ENCODE data around the gene AP4S1.
"Not testable (repeated sequence)": the region's sequence is repeated elsewhere in the genome, so short reads cannot be mapped to it uniquely, and the experiment has no call there.

The AP4S1 gene

DNA sequence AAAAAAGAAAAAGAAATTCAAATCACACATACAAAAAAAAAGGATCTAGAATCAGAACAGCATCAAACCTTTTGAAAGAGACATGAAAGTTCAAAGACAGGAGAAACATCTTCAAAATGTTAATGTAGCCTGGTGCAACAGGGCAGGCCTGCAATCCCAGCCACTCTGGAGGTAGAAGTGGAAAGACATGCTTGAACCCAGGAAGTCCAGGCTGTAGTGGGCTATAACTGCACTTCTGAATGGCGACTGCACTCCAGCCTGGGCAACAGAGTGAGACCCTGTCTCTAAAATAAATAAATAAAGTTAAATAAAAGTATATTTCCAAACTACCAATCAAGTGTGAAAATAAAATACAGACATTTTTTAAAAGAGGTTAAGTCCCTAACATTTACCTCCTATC lies 18.7 kb upstream of the AP4S1 start:
- DNase-seq (ENCODE audit: low spot score): no peak

DNA sequence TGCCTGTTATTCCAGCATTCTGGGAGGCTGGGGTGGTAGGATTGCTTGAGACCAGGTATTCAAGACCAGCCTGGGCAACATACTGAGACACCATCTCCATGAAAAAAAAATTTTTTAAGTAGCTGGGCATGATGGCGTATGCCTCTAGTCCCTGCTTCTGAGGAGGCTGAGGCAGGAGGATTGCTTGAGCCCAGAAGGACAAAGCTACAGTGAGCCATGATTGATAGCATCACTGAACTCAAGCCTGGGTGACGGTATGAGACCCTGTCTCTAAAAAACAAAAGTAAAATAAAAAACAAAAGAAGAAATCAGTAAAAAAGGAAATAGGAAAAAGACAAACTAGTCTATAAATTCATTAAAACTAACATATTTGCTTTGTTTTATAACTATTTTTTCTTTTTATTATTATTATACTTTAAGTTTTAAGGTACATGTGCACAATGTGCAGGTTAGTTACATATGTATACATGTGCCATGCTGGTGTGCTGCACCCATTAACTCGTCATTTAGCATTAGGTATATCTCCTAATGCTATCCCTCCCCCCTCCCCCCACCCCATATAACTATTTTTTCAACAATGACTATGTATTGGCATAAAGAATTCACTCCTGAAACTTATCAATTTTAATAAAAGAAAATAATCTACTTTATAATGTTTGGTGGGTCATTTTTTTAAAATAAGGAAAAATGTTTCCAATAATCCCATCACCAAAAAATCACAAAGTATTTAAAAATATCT lies 15.4 kb upstream of the AP4S1 start:
- no peak for DNase-seq (ENCODE audit: low spot score)

DNA sequence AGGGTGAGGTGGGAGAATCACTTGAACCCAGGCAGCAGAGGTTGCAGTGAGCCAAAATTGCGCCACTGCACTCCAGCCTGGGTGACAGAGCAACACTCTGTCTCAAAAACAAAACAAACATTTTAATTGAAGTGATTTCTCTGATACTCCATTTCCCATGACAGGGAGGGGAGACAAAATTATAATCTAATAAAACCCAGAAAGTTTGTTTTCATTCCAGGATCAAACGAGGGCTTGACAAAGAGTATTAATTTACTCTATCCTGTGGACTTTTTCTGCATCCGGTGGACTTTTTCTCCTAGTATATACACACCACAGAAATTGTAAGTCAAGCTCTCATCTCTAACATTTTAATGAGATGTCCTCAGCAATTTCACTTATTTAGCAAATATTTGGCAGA lies 14.5 kb upstream of the AP4S1 start:
- no peak for DNase-seq (ENCODE audit: low spot score)

DNA sequence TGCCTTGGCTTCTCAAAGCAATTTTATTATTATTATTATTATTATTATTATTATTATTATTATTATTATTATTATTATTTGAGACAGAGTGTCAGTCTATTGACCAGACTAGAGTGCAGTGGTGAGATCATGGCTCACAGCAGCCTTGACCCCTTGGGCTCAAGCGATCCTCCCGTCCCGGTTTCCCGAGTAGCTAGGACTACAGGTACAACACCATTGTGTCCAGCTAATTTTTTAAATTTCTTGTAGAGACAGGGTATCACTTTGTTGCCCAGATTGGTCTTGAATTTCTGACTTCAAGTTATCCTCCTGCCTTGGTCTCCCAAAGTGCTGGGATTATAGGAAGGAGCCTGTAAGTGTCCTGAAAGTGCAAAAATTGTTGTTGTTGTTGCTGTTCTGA lies 11.6 kb upstream of the AP4S1 start:
- no peak for DNase-seq (ENCODE audit: low spot score)

DNA sequence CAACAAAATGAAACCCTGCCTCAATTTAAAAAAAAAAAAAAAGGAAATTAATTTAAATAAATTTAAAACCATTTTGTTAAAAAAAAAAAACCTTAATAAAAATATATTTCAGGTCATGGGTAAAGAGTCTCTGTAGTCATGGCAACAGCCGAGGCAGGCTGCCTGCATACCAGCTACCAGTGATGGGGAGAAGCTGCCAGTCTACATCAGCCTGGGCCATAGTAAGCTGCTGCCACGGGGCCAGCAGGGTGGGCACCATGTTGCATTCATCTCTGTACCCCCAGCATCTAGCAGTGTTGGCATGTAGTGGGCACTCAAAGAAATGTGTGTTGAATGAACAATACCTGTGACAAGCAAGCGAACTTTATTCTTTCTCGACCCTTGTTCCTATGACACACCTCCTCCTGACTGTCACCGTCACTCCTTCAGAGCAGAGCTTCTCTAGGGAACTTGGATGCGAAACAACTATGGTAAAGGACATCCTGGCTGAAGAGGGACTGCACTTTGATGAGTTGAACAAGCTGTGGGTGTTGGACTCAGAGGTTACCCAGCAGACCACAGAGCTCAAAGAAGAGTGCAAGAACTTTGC lies 7.3 kb upstream of the AP4S1 start:
- DNase-seq (ENCODE audit: low spot score): no peak

DNA sequence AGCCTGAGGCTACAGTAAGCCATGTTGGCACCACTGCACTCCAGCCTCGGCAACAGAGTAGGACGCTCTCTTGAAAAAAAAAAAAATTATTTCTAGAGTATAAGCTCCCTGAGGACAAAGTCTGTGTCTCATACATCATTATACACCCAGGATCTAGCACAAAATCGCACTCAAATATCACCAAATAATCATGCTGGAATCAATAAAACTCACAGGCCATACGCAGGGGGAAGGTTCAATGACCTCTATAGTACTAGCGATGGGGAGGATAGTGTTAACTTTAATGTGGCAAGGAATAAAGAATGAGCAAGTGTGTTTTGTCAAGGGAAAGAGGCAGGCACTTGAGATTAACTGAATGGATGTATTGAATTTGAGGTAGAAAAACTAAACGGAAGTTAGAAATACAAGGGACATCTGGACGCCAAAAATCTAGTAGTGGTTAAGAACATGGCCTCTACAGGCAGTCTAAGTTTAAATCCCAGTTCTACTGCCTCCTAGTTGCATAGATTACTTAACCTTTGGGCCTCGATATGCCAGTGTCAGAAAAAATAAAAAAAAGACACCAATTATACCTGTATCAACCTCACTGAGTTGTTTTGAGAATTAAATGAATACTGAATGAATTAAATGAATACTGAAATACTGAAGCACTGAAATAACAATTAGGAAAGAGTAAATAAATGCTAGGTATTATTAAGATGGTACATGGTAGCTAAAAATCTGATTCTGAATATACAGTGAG lies 4.4 kb upstream of the AP4S1 start:
- no peak for DNase-seq (ENCODE audit: low spot score)

DNA sequence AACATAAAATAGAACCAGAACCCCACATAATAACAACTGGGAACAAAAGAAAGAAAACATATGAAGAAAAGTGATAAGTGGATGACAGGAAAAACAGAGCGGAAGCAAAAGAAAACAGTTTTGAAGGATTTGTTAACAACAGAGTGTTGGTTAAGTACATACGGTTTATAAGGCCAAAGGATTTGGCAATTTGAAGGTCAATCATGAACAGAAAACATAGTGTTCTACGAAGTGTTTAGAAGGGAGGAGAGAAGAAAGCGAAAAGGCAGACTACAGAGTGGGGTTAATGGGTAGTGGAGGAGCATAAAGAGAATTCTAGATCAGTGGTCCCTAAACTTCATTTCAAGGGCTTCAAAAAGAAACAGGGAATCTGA lies 3.9 kb upstream of the AP4S1 start:
- no peak for DNase-seq (ENCODE audit: low spot score)

DNA sequence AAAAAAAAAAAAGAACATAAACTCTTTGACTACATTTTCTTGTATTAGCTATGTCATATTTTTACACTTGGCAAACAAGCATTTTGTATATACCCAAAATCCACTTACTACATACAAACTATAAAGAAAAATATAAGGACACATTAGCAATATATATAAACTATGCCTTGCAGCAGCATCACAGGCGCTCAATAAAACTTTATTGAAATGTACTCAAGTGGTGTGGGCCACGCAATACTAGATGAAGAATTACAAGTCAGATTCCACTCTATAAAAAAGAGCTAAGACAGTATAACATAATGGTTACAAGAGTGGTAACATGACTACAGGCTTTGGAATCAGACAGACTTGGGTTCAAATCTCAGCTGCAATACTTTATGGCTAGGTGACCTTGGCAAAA lies 3.1 kb upstream of the AP4S1 start:
- no peak for DNase-seq (ENCODE audit: low spot score)

DNA sequence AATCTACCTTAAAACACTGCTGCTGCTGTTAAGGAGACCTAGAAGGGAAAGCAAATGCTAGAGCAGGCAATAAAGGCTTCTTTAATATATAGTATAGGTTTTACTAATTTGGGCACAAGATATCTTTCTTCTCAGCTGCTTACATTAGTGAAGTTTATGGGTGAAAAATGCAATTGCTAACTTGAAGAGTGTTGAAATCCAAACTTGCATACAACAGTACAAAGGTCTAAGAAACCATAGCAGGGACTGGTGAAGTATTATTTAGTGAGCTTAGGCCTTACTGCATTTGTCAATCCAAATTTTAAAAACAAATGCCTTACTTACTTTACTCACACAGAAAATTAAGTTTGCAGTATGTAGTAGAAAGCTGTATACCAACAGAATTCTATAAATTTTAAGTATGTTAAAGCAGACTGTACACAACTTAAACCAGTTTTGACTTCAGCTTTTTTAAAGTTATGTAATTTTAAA lies 1.4 kb upstream of the AP4S1 start:
- peak; percentile 40 for DNase-seq (ENCODE audit: low spot score)

DNA sequence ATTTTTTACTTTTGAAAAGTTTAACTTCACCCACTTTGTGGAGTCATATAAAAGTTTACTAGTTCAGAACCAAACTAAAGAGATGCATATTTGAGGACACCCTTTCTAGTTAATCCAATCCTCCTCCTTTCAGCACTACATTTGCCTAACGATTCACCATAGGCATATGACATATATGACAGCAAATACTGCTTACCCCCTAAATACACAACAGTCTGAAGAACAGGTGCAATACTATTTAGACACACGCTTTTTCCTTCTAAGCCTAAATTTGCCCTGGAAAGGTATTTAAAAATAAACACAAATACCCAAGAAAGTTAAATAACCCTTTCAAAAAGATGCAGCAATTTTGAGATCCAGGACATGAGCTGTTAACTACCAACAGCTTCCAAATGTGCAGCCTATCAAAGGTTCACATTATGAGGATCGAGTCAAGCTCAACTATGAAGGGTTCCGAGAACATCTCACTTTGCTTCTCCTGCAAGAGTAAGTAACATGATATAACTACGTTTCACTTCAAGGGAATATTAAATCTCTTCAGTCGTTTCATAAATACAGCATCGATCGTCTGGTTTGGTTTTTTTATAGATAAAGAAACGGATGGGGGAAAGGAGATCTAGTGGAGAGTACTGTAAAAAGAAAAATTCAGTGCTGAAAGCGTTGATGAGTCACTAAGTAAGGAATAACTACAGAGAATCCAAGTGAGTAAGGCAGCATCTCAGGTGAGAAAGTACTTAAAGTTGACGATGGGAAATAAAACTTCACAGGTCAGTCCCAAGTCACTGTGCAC lies 677 bp upstream of the AP4S1 start:
- DNase-seq (ENCODE audit: low spot score): peak; percentile 64

DNA sequence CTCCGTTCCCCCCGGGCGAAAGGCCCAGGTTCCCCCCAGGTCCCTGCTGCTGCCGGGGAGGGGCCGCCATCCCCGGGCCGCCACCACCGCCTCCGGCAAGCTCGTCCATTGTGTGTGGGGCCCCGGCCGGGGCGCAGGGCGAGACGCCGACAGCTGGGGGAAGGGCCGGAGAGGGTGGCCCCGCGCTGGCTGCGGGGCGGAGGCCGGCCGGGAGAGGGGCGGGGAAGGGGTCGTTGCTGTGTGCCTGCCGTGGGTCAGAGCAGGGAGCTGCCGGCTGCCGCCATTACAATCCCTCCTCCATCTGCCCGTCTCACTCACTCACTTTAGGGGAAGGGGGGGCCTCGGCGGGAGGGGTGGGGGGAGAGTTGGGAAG lies 614 bp downstream of the AP4S1 start, which contains the start of gene STRN3:
Gene STRN3 (minus strand): TSS at position 303 of the 373 bp plus-strand sequence. CDS start 194 bp downstream, at position 109.
- DNase-seq (ENCODE audit: low spot score): no peak

DNA sequence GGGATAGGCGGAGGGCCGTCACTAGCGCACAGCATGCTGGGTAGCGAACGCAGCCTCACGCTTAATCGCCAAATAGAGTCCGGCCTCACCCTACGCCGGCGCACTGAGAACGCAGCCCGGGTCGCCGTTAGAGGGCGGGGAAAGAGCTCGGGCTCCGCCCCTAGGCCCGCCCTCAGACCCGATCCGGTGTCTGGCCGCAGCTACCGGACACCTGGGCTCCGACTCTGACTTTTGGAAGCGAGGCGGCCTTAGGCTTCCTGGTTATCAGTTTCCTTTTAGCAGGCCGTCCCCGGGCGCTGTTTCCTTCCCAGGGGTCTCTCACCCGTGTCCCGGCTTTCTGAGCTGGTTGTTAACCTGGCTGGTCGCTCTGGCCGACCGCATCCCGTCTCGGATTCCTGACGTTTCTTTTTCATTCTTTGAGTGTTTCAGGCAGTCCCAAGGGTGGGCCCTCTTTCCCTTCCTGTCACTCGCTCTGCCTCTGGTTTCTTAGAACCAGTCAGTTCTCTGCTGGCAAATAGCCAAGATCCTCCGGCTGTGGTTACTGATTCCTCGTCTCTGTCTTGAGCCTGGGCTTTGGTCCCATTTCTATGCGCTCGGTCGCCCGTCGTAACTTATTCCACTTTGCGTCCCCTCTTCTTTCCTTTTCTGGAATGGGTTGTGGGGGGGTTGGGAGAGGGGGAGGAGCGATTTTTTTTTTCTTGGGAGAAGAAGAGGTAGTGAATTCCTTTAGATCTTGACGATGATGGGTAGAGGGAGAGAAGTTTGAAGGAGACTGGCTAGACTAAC lies 1.2 kb downstream of the AP4S1 start:
- DNase-seq (ENCODE audit: low spot score): peak; percentile 99

DNA sequence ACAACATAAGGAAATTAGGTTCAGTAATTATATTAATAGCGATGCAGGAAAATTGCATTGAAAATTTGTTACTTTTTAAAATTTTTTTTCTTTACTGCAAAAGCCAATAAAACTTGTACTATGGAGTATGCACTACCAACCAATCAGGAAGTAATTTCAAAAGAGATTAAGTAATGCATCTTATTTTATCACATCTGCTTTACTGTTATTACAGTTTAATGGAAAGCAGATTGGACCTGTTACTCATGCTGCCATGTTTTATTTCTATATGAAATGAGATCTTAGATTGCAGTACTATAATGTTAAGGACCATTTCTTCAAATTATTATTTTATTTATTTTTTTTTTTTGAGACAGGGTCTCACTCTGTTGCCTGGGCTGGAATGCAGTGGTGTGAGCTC lies 2.4 kb downstream of the AP4S1 start:
- no peak for DNase-seq (ENCODE audit: low spot score)

DNA sequence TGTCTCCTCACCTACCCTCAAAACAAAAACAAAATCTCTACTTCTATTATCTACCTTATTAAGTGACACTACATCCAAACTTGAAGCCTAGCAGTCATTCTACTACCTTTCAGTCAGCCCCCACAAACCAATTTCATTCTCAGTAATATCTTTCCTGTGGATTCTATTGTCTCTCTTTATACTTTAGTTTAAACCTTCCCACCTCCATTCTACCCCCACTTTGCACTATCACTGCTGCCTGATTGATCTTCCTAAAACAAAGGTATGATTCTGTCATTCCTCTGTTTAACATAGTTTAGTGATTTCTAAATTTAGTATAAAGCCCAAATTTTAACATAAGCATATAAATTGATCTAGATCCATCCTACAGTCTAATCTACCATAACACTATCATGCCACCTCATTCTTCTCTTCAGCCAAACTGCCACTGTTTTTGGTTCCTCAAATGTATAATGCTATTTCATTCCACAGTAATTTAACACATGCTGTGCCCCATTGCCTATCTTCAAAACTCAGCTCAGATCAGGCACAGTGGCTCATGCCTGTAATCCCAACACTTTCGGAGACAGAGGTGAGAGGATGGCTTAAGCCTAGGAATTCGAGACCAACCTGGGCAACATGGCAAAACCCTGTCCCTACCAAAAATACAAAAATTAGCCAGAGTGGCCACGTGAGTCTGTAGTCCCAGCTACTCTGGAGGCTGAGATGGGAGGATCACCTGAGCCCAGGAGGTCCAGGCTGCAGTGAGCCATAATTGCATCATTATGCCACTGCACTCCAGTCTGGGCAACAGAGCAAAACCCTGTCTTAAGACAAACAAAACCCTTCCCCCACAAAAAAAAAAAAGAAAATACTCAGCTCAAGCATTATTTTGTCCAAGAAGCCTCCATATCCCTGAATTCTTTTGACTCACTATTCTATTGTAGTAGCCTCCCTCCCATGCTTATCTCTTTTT lies 3.8 kb downstream of the AP4S1 start:
- DNase-seq (ENCODE audit: low spot score): no peak

DNA sequence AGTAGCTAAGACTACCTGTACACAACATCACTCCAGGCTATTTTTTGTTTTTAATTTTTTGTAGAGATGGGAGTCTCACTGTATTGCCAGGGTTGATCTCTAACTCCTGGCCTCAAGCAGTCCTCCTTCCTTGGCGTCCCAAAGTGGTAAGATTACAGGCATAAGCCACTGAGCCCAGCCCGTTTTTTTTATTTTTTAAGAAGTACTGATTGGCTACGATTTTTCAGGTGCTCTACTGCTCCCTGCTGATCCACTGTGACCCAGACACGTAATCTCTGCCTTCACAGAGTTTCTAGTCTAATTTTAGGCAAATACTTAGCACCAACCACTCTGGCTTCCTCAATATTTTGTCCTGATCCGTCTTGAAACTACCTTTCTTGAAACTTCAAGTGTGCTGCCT lies 5.0 kb downstream of the AP4S1 start:
- peak; percentile 41 for DNase-seq (ENCODE audit: low spot score)

DNA sequence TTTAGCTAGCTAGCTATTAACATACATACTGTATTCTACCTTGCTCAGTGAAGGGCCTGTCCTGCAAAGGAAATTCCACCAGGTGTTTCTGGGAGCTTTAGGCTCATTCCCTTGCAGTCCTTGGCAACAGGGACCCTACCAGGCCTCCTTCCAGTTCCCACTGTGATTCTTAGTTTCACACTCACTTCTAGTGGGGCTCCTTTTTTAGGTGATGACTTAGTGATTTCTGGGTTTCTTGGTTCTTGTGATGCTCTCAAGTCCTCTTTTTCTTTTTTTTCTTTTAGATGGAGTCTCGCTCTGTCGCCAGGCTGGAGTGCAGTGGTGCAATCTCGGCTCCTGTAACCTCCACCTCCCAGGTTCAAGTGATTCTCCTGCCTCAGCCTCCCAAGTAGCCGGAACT lies 11.1 kb downstream of the AP4S1 start:
- no peak for DNase-seq (ENCODE audit: low spot score)

DNA sequence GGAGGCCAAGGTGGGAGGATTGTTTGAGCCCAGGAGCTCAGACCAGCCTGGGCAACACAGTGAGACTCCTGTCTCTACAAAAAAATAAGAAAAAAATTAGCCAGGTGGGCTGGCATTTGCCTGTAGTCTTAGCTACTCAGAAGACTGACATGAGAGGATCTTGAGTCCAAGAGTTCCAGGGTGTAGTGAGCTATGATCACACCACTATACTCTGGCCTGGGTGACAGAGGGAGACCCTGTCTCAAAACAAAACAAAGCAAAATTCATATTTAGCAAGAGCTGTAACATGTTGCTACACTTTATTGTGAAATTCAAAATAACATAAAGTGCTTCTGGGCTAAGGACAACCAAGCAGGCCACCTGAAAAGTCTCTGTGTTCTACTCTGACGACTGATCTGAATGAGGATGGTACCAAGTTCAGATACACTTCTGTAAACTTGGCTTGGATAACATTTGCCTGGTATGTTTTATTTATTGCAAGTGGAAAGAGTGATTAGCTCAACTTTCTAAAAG lies 12.3 kb downstream of the AP4S1 start:
- peak; percentile 47 for DNase-seq (ENCODE audit: low spot score)

DNA sequence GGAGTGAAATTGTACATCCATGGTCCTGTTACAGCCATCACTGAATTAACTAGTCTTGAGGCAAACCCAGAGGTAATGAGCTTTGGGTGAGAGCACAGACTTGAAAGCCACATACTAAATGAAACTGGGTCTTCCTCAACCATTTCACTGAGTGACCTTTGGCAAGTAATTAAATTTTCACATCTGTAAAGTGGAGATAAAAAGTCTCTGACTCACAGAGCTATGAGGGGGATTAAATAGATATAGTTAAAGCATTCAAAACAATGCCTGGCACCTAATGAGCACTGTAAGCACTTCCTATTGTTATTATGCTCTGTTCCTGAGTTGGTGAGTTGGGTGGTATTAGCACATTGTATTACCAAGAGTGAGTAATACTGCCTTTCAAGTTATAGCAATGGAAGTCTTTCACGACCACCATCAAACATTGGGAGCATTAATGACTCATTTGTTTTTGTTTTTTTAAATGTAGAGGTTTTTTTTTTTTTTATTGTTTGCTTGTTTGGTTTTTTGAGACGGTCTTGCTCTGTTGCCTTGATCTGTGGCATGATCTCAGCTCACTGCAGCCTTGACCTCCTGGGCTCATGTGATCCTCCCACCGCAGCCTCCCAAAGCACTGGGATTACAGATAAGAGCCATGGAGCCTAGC lies 13.2 kb downstream of the AP4S1 start:
- DNase-seq (ENCODE audit: low spot score): peak; percentile 88

DNA sequence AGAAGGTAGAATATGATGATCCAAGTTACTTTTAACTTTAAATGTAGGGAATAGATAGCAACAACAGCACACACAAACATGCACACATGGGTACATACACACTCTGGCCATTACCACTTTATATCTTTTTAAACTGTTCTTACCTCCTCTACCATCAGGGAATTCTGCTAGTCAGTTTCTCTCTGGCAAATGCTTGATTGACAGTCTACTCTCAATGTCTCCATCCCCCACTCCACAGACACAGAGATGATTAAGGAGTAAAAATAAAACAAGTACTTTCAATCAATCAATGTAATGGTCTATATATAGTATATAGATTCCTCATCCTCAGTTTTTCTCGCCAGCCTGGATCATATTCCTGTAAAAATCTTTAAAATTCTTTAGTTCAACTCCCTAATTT lies 16.9 kb downstream of the AP4S1 start:
- no peak for DNase-seq (ENCODE audit: low spot score)

DNA sequence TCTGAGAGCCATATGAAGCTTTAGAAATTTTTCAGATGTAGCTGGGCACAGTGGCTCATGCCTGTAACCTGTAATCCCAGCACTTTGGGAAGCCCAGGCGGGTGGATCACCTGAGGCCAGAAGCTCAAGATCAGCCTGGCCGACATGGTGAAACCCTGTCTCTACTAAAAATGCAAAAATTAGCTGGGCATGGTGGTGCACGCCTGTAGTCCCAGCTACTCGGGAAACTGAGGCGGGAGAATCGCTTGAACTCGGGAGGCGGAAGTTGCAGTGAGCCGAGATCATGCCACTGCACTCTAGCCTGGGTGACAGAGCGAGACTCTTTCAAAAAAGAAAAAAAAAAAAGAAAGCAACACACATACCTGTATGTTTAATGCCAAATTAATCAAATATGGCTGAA lies 17.4 kb downstream of the AP4S1 start:
- DNase-seq (ENCODE audit: low spot score): not testable (repeated sequence)
